Inflammatory macrophage treated with lipopolysaccharide for 4 hours (primary cell): ENCODE measurements around the gene STK17A.
"Not testable (repeated sequence)": the region's sequence is repeated elsewhere in the genome, so short reads cannot be mapped to it uniquely, and the experiment has no call there.

Experiments used
- DNase-seq: peaks from one replicate; pipeline ENCODE4 v3.0.0-alpha.2; 2020

Gene STK17A

GRCh38 chr7:43569424-43569823 is 13.5 kb upstream of the STK17A start:
- DNase-seq, result peak; percentile 33

- no peak for DNase-seq
Observed at GRCh38 chr7:43570688-43571365, 12.1 kb upstream of the STK17A start.

- peak; percentile 99 for DNase-seq
Observed at GRCh38 chr7:43572516-43573049, 10.3 kb upstream of the STK17A start.

- DNase-seq, result not testable (repeated sequence)
Observed at GRCh38 chr7:43573832-43574231, 9.1 kb upstream of the STK17A start.

GRCh38 chr7:43575506-43575905 is 7.4 kb upstream of the STK17A start:
- DNase-seq, result no peak

GRCh38 chr7:43576241-43576640 is 6.7 kb upstream of the STK17A start:
- DNase-seq, result peak; percentile 80

- DNase-seq, result no peak
Observed at GRCh38 chr7:43577485-43577951, 5.4 kb upstream of the STK17A start.

GRCh38 chr7:43583424-43584194 is 701 bp downstream of the STK17A start:
- peak; percentile 52 for DNase-seq

- DNase-seq, result peak; percentile 85
Observed at GRCh38 chr7:43584195-43584586, 1.3 kb downstream of the STK17A start.

- DNase-seq, result not testable (repeated sequence)
Observed at GRCh38 chr7:43584733-43585132, 1.8 kb downstream of the STK17A start.

- DNase-seq, result peak; percentile 85
Observed at GRCh38 chr7:43585562-43585961, 2.7 kb downstream of the STK17A start.

GRCh38 chr7:43586251-43586900 is 3.5 kb downstream of the STK17A start:
- no peak for DNase-seq

GRCh38 chr7:43588477-43589132 is 5.7 kb downstream of the STK17A start:
- no peak for DNase-seq

GRCh38 chr7:43589133-43589478 is 6.2 kb downstream of the STK17A start:
- no peak for DNase-seq

- DNase-seq, result no peak
Observed at GRCh38 chr7:43589728-43590127, 6.8 kb downstream of the STK17A start.

GRCh38 chr7:43590862-43591557 is 8.1 kb downstream of the STK17A start:
- peak; percentile 39 for DNase-seq

- DNase-seq, result no peak
Observed at GRCh38 chr7:43591558-43592180, 8.8 kb downstream of the STK17A start.

- no peak for DNase-seq
Observed at GRCh38 chr7:43592326-43592725, 9.4 kb downstream of the STK17A start.

- DNase-seq, result peak; percentile 43
Observed at GRCh38 chr7:43593010-43593409, 10.1 kb downstream of the STK17A start.

- DNase-seq, result no peak
Observed at GRCh38 chr7:43594020-43594419, 11.1 kb downstream of the STK17A start.

GRCh38 chr7:43596426-43596825 is 13.5 kb downstream of the STK17A start:
- DNase-seq, result not testable (repeated sequence)

- no peak for DNase-seq
Observed at GRCh38 chr7:43600056-43600455, 17.1 kb downstream of the STK17A start.
